Neuronal stem cell (in vitro differentiated cells): ENCODE results near the gene CARS2.

Experiments used
- DNase-seq: peaks from one replicate; pipeline ENCODE4 v3.0.0-alpha.2; 2013; ENCODE audit warnings: low spot score
- H2AFZ ChIP-seq: one replicate; pipeline ENCODE4 v1.6.1; 2013; ENCODE audit warnings: mild to moderate bottlenecking, low read length, inconsistent platforms
- H2AK5ac ChIP-seq: 2 replicates; pipeline ENCODE4 v1.6.1; 2013; ENCODE audit warnings: low read depth, mild to moderate bottlenecking, inconsistent platforms, low read length, moderate library complexity, mixed read lengths
- H2BK120ac ChIP-seq: 2 replicates; pipeline ENCODE4 v1.6.1; 2013; ENCODE audit warnings: low read depth, mild to moderate bottlenecking, inconsistent platforms, low read length, moderate library complexity, mixed read lengths
- H2BK12ac ChIP-seq: one replicate; pipeline ENCODE4 v1.6.1; 2013; ENCODE audit warnings: low read length, inconsistent platforms
- H2BK15ac ChIP-seq: 2 replicates; pipeline ENCODE4 v1.6.1; 2013; ENCODE audit warnings: mild to moderate bottlenecking, low read length, inconsistent platforms, mixed read lengths
- H2BK5ac ChIP-seq: one replicate; pipeline ENCODE4 v1.6.1; 2013; ENCODE audit warnings: inconsistent platforms, mild to moderate bottlenecking, low read length, moderate library complexity
- H3K14ac ChIP-seq: one replicate; pipeline ENCODE4 v1.6.1; 2013; ENCODE audit warnings: low read length, inconsistent platforms
- H3K18ac ChIP-seq: 2 replicates; pipeline ENCODE4 v1.6.1; 2013; ENCODE audit warnings: low read length, inconsistent platforms
- H3K23ac ChIP-seq: 2 replicates; pipeline ENCODE4 v1.6.1; 2013; ENCODE audit warnings: low read depth, mild to moderate bottlenecking, mixed read lengths, low read length, inconsistent platforms; ENCODE audit not compliant: poor library complexity
- H3K27ac ChIP-seq: replicated peaks from 3 replicates; pipeline ENCODE4 v1.5.1; 2013; ENCODE audit warnings: low read length, inconsistent platforms
- H3K27me3 ChIP-seq, 3 experiments: 2 replicates each; pipeline ENCODE4 v1.6.1; 2013; ENCODE audit warnings: low read length in 3 of 3, mild to moderate bottlenecking in 2 of 3, inconsistent platforms in 1 of 3, low read depth in 1 of 3, mixed read lengths in 1 of 3, moderate library complexity in 1 of 3; ENCODE audit not compliant: control insufficient read depth in 3 of 3, insufficient read depth in 3 of 3
- H3K36me3 ChIP-seq, 2 donors: replicated peaks in 1 of 2; 2 replicates each; pipeline ENCODE4 v1.6.1; 2013; ENCODE audit warnings: low read length in 2 of 2; ENCODE audit not compliant: control insufficient read depth in 2 of 2, insufficient read depth in 2 of 2
- H3K4ac ChIP-seq: 2 replicates; pipeline ENCODE4 v1.6.1; 2013; ENCODE audit warnings: inconsistent platforms, mild to moderate bottlenecking, low read length, moderate library complexity
- H3K4me1 ChIP-seq, 2 donors: 1 replicate in 1 of 2; 2 replicates in 1 of 2; pipeline ENCODE4 v1.6.1; 2013; ENCODE audit warnings: low read length in 2 of 2, low read depth in 1 of 2; ENCODE audit not compliant: control insufficient read depth in 2 of 2, insufficient read depth in 1 of 2
- H3K4me2 ChIP-seq: one replicate; pipeline ENCODE4 v1.6.1; 2013; ENCODE audit warnings: mild to moderate bottlenecking, low read length, inconsistent platforms; ENCODE audit not compliant: insufficient read depth, poor library complexity, severe bottlenecking
- H3K4me3 ChIP-seq, 2 donors: 2 replicates each; pipeline ENCODE4 v1.5.1; 2013; ENCODE audit warnings: low read length in 2 of 2, mild to moderate bottlenecking in 2 of 2, inconsistent platforms in 1 of 2, moderate library complexity in 1 of 2
- H3K79me1 ChIP-seq: one replicate; pipeline ENCODE4 v1.6.1; 2013; ENCODE audit warnings: low read depth, mild to moderate bottlenecking, inconsistent platforms, low read length, moderate library complexity
- H3K9ac ChIP-seq: one replicate; pipeline ENCODE4 v1.6.1; 2013; ENCODE audit warnings: mild to moderate bottlenecking, low read depth, low read length, inconsistent platforms; ENCODE audit not compliant: poor library complexity
- H3K9me3 ChIP-seq, 2 donors: replicated peaks in 1 of 2; 2 replicates each; pipeline versions ENCODE3 to v1.6.1; 2013; ENCODE audit warnings: low read length in 2 of 2, mild to moderate bottlenecking in 2 of 2, inconsistent platforms in 1 of 2, low read depth in 1 of 2, mixed read lengths in 1 of 2, moderate library complexity in 1 of 2; ENCODE audit not compliant: control insufficient read depth in 2 of 2, insufficient read depth in 1 of 2
- H4K8ac ChIP-seq: one replicate; pipeline ENCODE4 v1.6.1; 2013; ENCODE audit warnings: low read depth, mild to moderate bottlenecking, inconsistent platforms, low read length, moderate library complexity
- H4K91ac ChIP-seq: one replicate; pipeline ENCODE4 v1.6.1; 2013; ENCODE audit warnings: low read length, low read depth, mild to moderate bottlenecking, inconsistent platforms; ENCODE audit not compliant: poor library complexity
- WGBS, 2 donors: extraction: QIAGEN DNeasy Blood & Tissue Kit; methylation state at CpG; one replicate each; pipeline ENCODE4 v1.1.7; 2013; ENCODE audit warnings: missing lambda C conversion rate in 2 of 2, mixed read lengths in 1 of 2; ENCODE audit not compliant: insufficient read length in 2 of 2, insufficient replicate concordance in 1 of 2; ENCODE audit errors: extremely low coverage in 2 of 2; 5-methylcytosine and 5-hydroxymethylcytosine counted together

The CARS2 gene

DNA sequence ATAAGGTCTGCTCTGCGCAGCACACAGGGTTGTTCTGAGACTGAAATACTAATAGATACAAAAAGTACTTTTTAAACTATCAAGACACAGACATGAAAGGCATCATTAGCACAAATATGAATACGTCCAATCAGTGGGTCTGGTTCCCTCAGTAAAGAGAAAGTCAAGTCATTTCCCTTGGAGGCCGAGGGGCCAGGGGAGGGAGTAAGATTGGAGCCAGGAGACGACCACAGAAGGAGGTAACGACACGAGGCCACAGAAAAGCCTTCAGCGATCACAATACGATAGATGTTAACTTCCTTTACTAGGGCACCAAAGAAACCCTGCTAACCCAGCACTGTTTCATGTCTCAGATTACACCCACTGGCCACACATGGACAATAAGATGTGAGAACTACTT is 5.3 kb downstream of the CARS2 start:
- no peak overlapping the region for H2AK5ac ChIP-seq
- peaks cover 3% of the 10 kb centered on the region for H3K79me1 ChIP-seq
- no peak overlapping the region for H2BK12ac ChIP-seq
- H3K36me3 ChIP-seq = peaks cover 11 to 80% of the 10 kb centered on the region in 2 donors
- H4K91ac ChIP-seq = no peak overlapping the region
- no peak overlapping the region for H3K23ac ChIP-seq
- WGBS, 2 donors = no CpG with 5 or more reads among the region's 8 CpGs
- H3K4ac ChIP-seq = no peak overlapping the region
- no peak for DNase-seq
- no peak overlapping the region for H3K4me3 ChIP-seq
- no peak overlapping the region for H3K27ac ChIP-seq
- H3K9me3 ChIP-seq = no peaks in the 10 kb centered on the region
- no peak overlapping the region for H3K18ac ChIP-seq
- H3K27me3 ChIP-seq = no peaks in the 10 kb centered on the region
- no peak overlapping the region for H2BK120ac ChIP-seq
- H2BK5ac ChIP-seq = no peak overlapping the region
- H3K4me2 ChIP-seq = no peak overlapping the region
- H3K4me1 ChIP-seq = peaks cover 0 to 7% of the 10 kb centered on the region in 2 donors
- no peak overlapping the region for H3K9ac ChIP-seq
- no peak overlapping the region for H2BK15ac ChIP-seq
- no peak overlapping the region for H3K14ac ChIP-seq
- no peak overlapping the region for H4K8ac ChIP-seq
- no peak overlapping the region for H2AFZ ChIP-seq

- H3K79me1 ChIP-seq = peaks cover 2% of the 10 kb centered on the region
- no peak overlapping the region for H2BK12ac ChIP-seq
- H3K4me2 ChIP-seq = no peak overlapping the region
- H4K91ac ChIP-seq = no peak overlapping the region
- no peak for DNase-seq
- no peaks in the 10 kb centered on the region for H3K27me3 ChIP-seq
- no peak overlapping the region for H3K4me3 ChIP-seq
- peaks cover 0 to 7% of the 10 kb centered on the region in 2 donors for H3K4me1 ChIP-seq
- H2BK15ac ChIP-seq = no peak overlapping the region
- no peak overlapping the region for H3K14ac ChIP-seq
- H2AFZ ChIP-seq = no peak overlapping the region
- no peak overlapping the region for H3K23ac ChIP-seq
- no CpG with 5 or more reads among the region's 14 CpGs for WGBS, 2 donors
- no peak overlapping the region for H2BK120ac ChIP-seq
- no peak overlapping the region for H3K27ac ChIP-seq
- no peak overlapping the region for H3K9ac ChIP-seq
- H2BK5ac ChIP-seq = no peak overlapping the region
- H3K36me3 ChIP-seq = peaks cover 12 to 84% of the 10 kb centered on the region in 2 donors
- no peak overlapping the region for H3K4ac ChIP-seq
- no peak overlapping the region for H4K8ac ChIP-seq
- H2AK5ac ChIP-seq = no peak overlapping the region
- H3K9me3 ChIP-seq = no peaks in the 10 kb centered on the region
- no peak overlapping the region for H3K18ac ChIP-seq
These were observed 5.7 kb downstream of the CARS2 start for GRCh38 chr13:110700186-110700585.

DNA sequence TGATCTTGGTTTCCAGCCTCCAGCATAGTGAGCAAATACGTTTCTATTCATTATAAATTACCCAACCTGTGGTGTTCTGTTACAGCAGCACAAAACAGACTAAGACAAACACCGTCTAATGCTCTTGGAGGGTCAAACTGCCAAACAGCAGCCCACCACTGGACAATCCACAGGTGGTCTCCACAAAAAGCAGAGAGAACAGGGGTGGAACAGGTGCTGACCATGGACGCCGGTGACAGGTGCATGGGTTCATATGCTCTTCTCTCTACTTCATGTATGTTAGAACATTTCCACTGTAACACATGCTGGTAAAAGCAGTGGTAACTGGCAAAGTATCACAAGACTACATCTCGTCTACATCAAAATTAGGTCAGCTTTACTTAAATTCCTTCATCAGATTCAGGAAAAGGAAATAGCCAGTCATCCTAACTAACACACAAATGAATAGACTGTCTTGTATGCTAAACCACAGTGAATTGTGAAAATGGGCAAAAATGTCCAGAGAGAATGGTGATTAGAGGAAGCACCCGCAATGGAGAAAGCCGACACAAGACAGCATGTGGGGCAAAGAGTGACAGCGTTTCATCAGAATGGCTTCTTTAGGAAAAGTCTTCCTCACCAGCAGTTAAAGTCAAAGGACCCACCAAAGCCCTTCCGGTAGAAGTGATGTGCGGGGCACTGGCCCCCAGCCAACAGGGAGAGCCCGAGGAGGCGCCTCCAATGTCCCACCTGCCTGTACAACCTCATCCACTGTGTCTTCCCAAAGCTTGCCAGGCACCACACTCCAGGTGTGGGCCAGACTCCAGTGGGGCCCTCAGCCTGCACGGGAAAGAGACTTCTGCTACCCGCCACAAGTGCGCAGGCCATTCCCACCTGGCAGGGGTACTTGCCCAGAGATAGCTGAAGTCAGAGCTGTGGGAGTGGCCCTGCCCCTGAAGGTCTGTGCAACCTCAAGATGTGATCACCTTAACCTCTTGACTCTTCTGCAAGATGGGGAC is 6.5 kb downstream of the CARS2 start:
- no peak overlapping the region for H2BK5ac ChIP-seq
- no peak overlapping the region for H3K18ac ChIP-seq
- H3K27ac ChIP-seq = no peak overlapping the region
- no peak overlapping the region for H3K4me2 ChIP-seq
- no peak overlapping the region for H3K14ac ChIP-seq
- H4K8ac ChIP-seq = no peak overlapping the region
- WGBS, 2 donors = no CpG with 5 or more reads among the region's 15 CpGs
- no peak for DNase-seq
- peaks cover 12 to 90% of the 10 kb centered on the region in 2 donors for H3K36me3 ChIP-seq
- no peak overlapping the region for H3K4ac ChIP-seq
- no peak overlapping the region for H2AFZ ChIP-seq
- no peak overlapping the region for H3K4me3 ChIP-seq
- no peak overlapping the region for H3K23ac ChIP-seq
- peaks cover 0 to 5% of the 10 kb centered on the region in 2 donors for H3K4me1 ChIP-seq
- H3K9ac ChIP-seq = no peak overlapping the region
- no peak overlapping the region for H2AK5ac ChIP-seq
- H2BK12ac ChIP-seq = no peak overlapping the region
- no peak overlapping the region for H2BK15ac ChIP-seq
- no peaks in the 10 kb centered on the region for H3K9me3 ChIP-seq
- H2BK120ac ChIP-seq = no peak overlapping the region
- H4K91ac ChIP-seq = no peak overlapping the region
- no peaks in the 10 kb centered on the region for H3K27me3 ChIP-seq
- peaks cover 2% of the 10 kb centered on the region for H3K79me1 ChIP-seq

- H2AFZ ChIP-seq = no peak overlapping the region
- H3K23ac ChIP-seq = no peak overlapping the region
- H4K91ac ChIP-seq = no peak overlapping the region
- no peak overlapping the region for H3K9ac ChIP-seq
- DNase-seq = no peak
- no peak overlapping the region for H2BK120ac ChIP-seq
- H3K27ac ChIP-seq = no peak overlapping the region
- H3K18ac ChIP-seq = no peak overlapping the region
- no peaks in the 10 kb centered on the region for H3K27me3 ChIP-seq
- H2AK5ac ChIP-seq = no peak overlapping the region
- no peak overlapping the region for H3K4ac ChIP-seq
- H3K9me3 ChIP-seq = no peaks in the 10 kb centered on the region
- H2BK12ac ChIP-seq = no peak overlapping the region
- H3K4me2 ChIP-seq = no peak overlapping the region
- peaks cover 12 to 90% of the 10 kb centered on the region in 2 donors for H3K36me3 ChIP-seq
- no peak overlapping the region for H2BK5ac ChIP-seq
- no peak overlapping the region for H3K4me3 ChIP-seq
- H4K8ac ChIP-seq = no peak overlapping the region
- H3K14ac ChIP-seq = no peak overlapping the region
- H2BK15ac ChIP-seq = no peak overlapping the region
- peaks cover 2% of the 10 kb centered on the region for H3K79me1 ChIP-seq
- H3K4me1 ChIP-seq = peaks cover 0 to 5% of the 10 kb centered on the region in 2 donors
- no CpG with 5 or more reads among the region's 4 CpGs for WGBS, 2 donors
These were observed 7.2 kb downstream of the CARS2 start for GRCh38 chr13:110698689-110699088.
